Measurements from ENCODE around the gene PARP12. TPM values are rescaled to one million over a fixed set of nuclear protein-coding genes. Genes with fewer than 3 reads are reported as not detected.
A peak's percentile ranks its signal among the peaks of the same experiment; 100 is the strongest.

The PARP12 gene
- total RNA-seq, 1 donor from 2014 or later, result 2.9 TPM

DNA sequence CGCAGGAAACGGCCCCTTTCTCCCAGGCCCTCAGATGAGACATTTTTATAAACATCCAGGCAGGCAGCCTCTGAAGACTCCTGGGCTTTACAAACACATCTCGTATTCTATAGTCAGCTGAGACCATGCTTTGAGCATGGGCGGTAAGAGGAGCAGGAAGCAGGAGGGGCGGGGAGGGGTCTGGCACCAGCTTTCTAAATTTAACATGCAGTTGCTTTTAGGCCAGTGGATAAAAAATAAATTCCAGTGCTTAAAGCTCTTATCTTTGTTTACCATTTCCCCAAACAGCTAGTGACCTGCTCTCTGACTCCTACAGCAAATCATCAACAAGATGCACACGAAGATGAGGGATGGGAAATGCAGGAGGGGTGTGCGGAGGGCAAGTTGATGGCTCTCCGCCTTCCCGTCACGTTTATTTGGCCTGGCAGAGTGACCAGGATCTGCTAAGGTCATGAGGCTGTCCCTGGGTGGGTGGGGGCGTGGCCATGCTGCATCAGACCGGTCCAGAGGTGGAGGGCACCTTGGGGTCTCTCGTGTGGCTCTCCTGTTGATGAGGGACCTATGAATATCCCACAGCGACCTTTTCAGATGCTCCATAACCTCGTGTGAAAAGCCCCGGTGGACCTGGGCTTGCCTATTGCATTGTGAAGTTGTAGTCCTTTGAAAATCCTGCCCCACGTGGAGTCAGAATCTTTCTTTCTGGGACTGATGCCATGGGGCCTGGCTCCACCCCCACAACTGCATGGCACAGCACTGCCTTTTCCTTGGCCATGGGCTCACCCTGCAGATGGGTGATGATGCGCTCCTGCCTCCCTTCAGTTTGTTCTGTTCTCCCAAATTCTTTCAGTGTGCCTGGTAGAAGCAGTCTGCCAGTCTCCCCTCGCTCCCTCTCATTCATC is 67.5 kb downstream of the PARP12 start:
- Mint-ChIP-seq H3K4me3 (no peak overlapping the region), H3K4me1 (peaks cover 14% of the 10 kb centered on the region), H3K9me3 (no peaks in the 10 kb centered on the region), H3K36me3 (ENCODE audit: low read depth) (no peaks in the 10 kb centered on the region), H3K27ac (ENCODE audit: unreplicated experiment) (peak overlapping the region; percentile 57), H3K27me3 (ENCODE audit: low read depth) (no peaks in the 10 kb centered on the region)
- DNase-seq (ENCODE audit: low read depth, low spot score), result no peak
- TF ChIP-seq, protein P1, sequence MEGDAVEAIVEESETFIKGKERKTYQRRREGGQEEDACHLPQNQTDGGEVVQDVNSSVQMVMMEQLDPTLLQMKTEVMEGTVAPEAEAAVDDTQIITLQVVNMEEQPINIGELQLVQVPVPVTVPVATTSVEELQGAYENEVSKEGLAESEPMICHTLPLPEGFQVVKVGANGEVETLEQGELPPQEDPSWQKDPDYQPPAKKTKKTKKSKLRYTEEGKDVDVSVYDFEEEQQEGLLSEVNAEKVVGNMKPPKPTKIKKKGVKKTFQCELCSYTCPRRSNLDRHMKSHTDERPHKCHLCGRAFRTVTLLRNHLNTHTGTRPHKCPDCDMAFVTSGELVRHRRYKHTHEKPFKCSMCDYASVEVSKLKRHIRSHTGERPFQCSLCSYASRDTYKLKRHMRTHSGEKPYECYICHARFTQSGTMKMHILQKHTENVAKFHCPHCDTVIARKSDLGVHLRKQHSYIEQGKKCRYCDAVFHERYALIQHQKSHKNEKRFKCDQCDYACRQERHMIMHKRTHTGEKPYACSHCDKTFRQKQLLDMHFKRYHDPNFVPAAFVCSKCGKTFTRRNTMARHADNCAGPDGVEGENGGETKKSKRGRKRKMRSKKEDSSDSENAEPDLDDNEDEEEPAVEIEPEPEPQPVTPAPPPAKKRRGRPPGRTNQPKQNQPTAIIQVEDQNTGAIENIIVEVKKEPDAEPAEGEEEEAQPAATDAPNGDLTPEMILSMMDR (conservative IDR thresholded peaks at IDR 0.05), result no peak

DNA sequence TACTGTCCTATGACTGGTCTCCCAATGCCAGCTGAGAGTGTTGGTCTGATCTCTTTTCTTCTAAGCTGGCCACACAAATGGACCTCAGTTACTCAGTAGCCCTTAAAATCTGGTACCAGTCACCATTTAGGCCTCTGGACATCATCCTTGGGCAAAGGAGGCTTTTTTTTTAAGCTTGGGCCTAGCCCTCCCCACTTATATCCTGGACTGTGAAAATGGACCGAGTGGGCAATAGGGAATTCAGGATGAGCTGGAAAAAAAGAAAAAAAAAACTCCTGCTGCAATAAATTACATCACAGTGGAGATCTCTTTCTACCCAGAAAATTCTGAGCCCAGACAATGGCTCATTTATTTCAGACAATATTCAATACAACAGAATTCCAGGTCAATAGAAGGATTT is 68.4 kb downstream of the PARP12 start:
- Mint-ChIP-seq H3K4me1 (peaks cover 14% of the 10 kb centered on the region), H3K27ac (ENCODE audit: unreplicated experiment) (no peak overlapping the region), H3K9me3 (no peaks in the 10 kb centered on the region), H3K27me3 (ENCODE audit: low read depth) (no peaks in the 10 kb centered on the region), H3K4me3 (no peak overlapping the region), H3K36me3 (ENCODE audit: low read depth) (no peaks in the 10 kb centered on the region)
- no peak for DNase-seq (ENCODE audit: low read depth, low spot score)
- TF ChIP-seq, protein P1 (conservative IDR thresholded peaks at IDR 0.05), result no peak

DNA sequence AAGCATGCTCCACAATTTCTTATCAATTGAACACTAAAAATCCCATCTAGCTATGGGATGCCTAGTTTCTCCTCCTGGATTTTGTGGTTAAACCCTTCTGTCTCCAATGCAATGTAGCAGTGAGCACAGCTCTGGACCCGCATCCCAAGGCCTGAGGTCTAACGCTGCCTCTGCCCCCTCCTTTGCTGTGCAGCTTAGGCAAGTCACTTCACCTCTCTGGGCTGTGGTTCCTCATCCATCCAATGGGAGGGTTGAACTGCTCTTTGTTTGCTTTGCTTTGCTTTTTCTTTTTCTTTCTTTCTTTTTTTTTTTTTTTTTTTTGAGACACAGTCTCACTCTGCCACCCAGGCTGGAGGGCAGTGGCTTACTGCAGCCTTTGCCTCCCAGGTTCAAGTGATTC is 69.2 kb downstream of the PARP12 start:
- H3K36me3 Mint-ChIP-seq (ENCODE audit: low read depth), result no peaks in the 10 kb centered on the region
- no peaks in the 10 kb centered on the region for H3K27me3 Mint-ChIP-seq (ENCODE audit: low read depth)
- no peak for DNase-seq (ENCODE audit: low read depth, low spot score)
- no peak overlapping the region for H3K4me3 Mint-ChIP-seq
- TF ChIP-seq, protein P1 (conservative IDR thresholded peaks at IDR 0.05), result no peak
- H3K4me1 Mint-ChIP-seq, result peaks cover 14% of the 10 kb centered on the region
- no peaks in the 10 kb centered on the region for H3K9me3 Mint-ChIP-seq
- no peak overlapping the region for H3K27ac Mint-ChIP-seq (ENCODE audit: unreplicated experiment)

DNA sequence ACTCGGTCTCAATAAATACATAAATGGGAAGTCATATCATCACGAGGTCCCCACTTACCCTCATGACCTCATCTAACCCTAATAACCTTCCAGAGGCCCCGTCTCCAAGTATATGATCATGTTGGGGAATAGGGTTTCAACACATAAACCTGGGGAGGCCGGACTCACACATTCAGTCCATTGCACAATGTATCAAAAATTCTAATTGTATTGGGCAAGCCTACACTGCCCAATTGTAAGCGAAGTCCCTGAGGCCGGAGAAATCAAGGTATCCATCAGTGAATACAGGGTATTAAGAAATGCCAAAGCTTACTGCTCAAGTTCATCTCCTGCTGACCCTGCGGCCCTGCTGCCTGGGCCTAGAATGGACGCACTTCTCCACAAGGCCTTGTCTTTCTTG is 69.6 kb downstream of the PARP12 start:
- Mint-ChIP-seq H3K4me3 (no peak overlapping the region), H3K9me3 (no peaks in the 10 kb centered on the region), H3K27me3 (ENCODE audit: low read depth) (no peaks in the 10 kb centered on the region), H3K4me1 (peaks cover 14% of the 10 kb centered on the region), H3K27ac (ENCODE audit: unreplicated experiment) (no peak overlapping the region), H3K36me3 (ENCODE audit: low read depth) (no peaks in the 10 kb centered on the region)
- no peak for DNase-seq (ENCODE audit: low read depth, low spot score)
- TF ChIP-seq, protein P1 (conservative IDR thresholded peaks at IDR 0.05), result no peak

DNA sequence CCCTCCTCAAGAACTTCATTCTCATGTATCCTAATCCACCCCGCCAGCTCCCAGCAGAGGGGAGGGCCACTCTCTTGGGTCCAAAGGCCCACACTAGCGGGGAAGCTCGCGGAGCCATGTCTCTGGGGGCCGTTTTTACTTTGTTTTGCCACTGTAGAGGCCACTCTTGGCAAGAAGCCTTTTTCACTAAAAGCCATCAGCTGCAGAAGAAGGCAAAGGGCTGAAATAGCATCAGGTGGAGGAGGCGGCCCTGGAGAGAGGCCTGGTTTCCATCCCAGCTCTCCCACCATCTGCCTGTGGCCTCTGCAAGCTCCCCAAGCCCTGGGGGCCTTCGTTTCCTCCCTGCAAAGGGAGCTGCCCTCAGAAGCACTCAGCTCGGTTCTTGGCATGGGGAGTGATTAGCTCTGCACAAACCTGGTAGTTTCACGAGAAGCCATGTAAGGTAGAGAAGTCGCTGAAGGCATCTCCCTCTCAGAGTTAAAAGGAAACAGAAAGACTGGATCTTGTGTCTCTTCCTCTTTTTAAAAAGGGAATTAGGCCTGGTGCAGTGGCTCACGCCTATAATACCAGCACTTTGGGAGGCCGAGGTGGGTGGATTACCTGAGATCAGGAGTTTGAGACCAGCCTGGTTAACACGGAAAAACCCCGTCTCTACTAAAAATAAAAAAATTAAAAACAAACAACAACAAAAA is 70.3 kb downstream of the PARP12 start:
- Mint-ChIP-seq H3K9me3 (no peaks in the 10 kb centered on the region), H3K27ac (ENCODE audit: unreplicated experiment) (no peak overlapping the region), H3K27me3 (ENCODE audit: low read depth) (no peaks in the 10 kb centered on the region), H3K4me3 (no peak overlapping the region), H3K4me1 (peaks cover 11% of the 10 kb centered on the region), H3K36me3 (ENCODE audit: low read depth) (no peaks in the 10 kb centered on the region)
- TF ChIP-seq, protein P1 (conservative IDR thresholded peaks at IDR 0.05), result no peak
- DNase-seq (ENCODE audit: low read depth, low spot score), result no peak
